HG03139 (cell line): ENCODE data around the gene FRMD4B.

Experiments used
- ATAC-seq: cut with Tn5 transposase; IDR thresholded peaks from one replicate; pipeline ENCODE4 v1.9.1; 2021; ENCODE audit not compliant: unreplicated experiment

FRMD4B gene

DNA sequence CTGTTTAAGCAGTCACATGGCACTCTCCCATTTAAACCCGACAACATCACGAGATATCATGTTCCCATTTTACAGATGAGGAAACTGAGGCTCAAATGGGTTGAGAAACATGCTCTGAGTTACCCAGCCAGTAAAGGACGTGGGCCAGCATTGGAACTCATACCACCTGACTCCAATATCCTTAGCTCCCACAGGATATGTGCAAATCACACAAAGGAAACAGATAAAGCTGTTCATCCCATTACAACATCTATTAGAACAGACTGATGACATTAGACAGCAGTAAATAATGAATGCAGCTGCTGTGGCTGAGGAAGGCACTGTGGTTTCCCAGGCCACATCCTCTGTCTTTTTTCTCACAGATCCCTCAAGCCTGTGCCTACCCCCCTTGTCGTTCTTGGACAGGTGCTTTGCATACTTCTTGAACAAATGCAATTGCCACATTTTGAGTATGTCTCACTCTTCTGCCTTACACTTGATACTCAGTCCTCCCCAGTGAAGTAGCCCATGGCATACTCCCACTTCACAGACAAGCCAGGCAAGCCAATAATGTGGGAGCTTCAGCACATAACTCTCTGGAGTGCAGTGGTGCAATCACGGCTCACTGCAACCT lies 17.7 kb downstream of the FRMD4B start:
- ATAC-seq: peak; percentile 99

DNA sequence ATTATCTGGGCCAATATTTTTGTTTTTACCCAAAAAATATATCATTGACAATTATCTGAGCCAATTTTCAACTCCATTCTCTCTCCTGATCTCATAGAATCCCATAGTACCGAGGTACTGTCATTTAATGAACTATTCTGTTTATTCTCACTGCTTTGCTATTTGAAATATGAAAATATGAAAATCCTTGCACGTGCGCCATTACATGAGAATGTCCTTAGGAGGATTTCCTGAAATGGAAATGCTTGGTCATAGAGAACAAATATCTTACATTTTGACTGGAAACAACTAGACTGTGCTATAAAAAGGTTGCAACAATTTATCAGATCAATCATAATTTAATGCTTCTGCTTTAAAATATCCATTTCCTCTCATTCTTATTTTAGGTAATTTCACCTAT lies 18.3 kb downstream of the FRMD4B start:
- ATAC-seq: no peak

DNA sequence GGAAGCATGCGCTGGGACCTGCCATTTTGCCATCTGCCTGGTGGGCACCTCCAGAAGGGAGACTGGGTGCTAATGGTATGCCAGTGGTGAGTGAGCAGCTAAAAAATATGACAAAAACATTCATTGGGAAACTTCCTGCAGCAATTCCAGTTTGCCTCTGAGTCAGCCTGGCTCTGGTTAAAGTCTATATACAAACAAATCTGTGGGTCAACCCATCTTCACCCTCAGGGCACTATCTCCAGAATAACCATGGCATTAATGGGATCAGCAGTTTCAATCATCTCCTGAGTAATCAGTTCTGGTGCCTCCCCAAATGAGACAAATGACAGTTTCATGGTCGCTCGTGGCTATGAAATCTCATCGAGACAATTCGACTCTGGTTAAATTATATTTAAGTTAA lies 21.5 kb downstream of the FRMD4B start:
- no peak for ATAC-seq

DNA sequence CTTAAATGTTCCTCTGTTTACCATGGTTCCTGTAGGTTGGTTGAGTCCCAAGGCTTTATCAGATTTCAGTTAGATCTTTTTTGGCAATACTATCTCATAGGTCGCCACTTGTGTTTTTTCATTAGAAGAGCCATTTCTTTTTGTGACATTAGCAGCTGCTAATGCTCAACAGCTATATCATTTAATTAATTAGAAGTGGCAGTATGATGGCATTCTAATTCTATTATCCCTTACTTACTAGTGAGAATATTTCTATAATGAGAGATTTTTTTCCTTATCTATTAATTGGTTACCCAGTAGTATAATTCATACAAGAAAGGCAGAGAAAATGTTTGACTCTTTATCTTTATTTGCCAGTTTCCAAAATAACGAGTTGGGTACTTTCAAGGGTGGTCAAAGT lies 25.2 kb downstream of the FRMD4B start:
- ATAC-seq: no peak

DNA sequence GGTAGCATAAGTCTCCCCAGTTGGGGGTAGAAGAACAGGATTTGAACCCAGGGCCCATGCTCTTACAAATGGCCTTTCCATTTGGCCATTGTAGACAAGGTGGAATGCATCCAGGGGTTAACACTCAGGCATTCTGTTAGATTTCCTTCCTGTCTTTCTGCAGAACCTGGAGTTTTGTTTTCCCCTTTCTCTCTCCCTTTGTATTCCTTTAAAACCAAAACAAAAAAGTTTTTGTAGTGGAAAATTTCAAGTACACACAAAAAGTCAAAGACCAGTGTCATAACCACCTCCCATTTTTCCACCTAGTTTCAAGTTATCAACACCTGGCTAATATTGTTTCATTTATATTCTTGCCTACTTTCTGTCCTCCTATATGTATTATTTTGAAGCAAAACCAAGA lies 26.0 kb downstream of the FRMD4B start:
- no peak for ATAC-seq

DNA sequence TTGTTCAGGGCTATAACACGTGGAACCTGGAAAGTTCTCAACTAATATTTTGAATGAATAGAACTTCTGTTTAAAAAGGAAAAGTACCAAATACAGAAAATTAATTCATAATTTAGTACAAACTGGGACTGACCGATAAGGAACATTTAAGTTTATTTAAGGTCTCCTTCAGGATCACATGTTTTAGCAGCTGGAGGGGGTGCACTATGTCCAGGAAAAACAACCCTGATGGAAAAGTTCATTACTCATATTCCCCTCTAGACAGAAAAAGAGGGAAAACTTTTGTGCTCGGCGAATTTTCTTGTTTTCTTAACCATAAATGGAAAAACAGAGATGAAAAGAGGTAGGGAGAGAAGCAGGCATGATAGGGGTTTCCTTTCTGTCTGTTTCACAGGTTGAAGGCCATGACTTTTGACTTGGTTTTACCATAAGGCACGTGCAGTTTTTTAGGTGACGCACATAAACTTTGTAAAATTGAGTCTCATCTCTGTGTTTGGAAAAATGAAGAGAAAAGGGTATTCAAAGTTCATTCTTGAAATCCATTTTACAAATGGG lies 26.5 kb downstream of the FRMD4B start:
- no peak for ATAC-seq

DNA sequence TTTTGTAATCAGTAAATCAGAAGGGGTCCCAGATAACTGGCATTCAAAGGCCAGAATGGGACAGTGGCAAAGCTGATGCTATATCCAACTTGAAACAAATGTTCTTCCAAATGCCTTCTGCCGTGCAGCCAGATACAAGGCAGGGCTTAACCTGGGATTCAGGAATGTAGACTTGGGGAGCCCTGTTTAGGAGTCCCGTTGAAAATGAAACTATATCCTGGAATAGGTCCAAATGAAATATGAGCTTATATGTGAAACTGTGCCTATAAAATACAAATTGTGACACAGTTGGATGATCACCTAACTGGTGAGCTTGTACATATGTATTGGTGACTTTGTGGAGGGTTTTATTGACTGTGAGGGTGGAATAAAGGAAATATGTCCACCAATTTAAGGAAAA lies 28.7 kb downstream of the FRMD4B start:
- no peak for ATAC-seq

DNA sequence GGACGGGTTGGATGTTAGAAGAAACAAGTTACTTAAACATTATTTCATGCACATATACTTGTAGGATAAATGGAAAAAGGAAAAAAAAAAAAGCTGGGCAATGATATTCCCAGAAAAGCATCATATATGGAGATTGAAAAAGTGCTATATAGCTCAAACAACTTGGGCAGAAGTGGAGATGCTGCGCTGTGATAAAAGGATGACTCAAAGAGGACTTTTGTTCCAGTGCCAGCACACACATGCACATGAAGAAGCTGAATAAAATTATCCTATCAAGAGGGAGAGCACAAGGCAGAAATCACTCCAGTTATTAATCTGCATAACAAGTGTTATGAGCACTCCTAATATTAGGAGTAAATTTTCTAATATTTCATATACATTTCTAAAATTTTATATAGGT lies 30.9 kb downstream of the FRMD4B start:
- ATAC-seq: no peak

DNA sequence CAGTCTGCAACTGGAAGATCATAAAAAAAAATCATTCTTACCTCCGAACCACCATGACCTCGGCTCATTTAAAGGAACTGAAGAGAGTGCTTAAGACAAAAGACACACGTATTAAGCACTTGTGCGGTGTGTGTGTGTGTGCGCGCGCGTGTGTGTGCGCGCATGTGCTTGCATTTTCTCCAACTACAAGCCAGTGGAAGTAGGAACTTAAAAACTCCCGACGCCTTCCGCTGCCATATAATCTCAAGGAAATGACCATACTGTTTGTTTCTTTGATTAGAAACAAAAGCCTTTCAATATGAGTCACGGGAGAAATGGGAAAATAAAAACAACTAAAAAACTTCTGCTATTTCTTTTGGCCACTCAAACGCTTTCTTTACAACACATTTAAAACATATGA lies 32.4 kb downstream of the FRMD4B start:
- ATAC-seq: no peak

DNA sequence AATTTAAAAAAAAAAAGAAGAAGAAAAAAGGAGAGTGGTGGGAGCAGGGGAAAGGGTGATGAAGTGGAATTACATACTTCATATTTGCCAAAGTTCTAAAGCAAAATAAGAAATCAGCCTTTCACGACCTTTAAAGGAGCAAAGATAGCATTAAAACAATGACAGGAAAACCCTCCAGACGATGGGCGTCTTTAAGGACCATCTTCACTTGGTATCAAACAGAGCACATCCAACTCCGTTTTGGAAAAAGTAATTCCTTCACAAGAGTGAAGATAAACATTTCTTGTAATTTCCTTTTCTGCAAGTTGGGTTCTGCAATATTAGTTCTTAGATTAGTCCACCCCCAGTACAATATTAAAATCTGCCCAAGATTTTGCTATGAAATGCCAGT lies 32.8 kb downstream of the FRMD4B start:
- no peak for ATAC-seq

DNA sequence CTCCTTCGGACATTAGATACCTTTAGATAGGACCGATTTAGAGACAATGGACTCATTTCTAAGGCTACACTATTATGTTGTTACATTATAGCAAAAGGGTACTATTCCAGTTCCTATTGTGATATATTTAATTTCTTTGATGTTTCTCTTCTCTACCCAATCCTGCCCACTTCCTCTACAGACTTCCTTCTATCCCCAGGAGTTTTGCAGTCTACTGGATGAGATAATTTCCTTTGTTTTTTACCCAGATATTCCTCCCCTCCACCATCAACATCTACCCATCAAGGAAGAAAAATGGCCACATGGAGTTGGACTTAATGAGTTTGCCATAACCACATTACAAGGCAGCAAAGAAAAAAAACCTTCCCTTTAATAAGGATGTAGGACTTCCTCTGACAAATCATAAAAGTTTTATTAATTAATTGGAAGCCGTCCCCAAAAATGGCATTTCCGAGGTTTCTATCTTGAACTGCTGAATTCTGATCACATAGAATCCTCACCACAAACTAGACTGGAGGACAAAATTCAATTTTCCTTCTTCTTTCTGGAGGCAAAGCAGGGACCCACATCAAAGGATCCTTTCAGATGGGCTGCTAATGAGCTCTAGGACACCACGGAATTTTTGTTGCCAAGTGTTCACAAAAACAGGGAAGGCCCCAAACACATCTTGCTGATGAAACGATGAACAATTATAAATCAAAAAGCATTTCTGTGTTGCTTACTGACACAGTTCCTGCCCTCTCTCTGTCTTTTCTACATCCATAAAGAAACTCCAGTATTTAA lies 33.4 kb downstream of the FRMD4B start:
- no peak for ATAC-seq

DNA sequence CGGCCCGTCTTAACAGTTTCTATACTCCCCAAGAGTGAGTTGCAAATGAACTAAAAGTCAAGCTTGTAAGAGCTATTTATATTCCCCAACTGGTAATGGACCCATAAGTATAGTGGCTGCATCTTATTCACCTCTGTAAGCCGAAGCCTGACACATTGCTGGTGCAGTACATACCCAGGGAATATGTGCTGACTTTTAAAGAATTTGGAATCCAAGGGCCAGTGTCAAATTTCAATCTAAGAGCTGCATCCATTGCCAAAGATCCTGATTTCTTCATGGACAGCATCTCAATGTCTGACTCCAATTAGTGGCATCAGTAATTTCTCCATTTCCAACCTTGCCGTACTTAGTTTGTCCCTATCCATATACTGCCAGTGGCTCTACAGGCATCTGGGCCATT lies 42.0 kb downstream of the FRMD4B start:
- no peak for ATAC-seq

DNA sequence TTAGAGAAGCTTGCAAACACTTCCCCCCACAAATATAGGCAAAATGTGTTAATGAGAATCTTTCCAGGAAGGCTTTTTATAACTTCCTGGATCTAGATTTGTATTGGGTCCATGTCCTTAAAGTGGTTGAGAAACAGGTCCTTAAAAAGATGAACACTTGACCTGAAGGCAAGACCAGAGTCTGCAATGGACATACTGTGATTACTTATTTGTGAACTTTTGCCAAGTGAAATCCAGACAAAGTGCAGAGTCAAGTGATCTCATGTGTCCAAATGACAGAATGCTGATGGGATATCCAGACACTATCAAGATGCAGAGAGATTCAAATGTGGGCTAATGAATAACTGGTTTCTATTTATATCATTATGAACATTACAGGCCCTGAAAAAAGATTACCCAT lies 43.8 kb downstream of the FRMD4B start:
- ATAC-seq: no peak

DNA sequence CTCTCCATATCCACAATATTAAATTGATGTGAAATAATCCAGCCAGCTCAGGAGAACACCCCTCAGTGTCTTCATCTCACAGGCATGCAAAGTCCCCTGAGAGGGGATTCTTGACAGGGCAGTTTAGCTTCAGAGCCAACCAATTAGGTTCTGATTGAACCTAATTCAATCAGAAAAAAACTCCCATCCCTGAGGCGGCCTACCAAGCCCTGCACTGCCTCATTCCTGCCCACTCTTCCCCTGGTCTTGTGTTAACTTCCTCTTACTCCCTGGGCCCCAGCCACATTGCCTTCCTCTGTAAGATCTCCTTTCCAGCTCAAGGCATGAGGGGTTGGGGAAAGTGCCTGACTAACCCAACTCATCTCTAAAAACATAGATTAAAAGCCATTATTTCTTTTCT lies 46.1 kb downstream of the FRMD4B start:
- no peak for ATAC-seq

DNA sequence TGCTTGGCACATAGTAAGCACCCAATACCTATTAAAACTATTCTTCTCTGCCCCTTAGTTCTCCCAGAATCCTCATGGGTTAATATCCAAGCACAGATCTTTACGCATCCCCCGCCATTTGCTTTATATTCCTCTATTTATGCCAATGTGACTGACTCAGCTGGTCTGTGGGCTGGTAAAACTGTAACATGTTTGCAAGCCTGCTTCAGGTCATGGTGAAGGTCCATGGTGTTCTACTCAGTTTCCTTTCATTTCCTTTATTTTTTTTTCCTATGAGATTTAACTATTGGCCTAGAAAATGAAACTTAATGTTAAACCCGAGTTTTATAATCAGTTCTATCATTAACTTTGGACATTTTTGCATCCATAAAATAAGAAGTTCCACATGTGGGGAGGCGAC lies 47.0 kb downstream of the FRMD4B start:
- no peak for ATAC-seq

DNA sequence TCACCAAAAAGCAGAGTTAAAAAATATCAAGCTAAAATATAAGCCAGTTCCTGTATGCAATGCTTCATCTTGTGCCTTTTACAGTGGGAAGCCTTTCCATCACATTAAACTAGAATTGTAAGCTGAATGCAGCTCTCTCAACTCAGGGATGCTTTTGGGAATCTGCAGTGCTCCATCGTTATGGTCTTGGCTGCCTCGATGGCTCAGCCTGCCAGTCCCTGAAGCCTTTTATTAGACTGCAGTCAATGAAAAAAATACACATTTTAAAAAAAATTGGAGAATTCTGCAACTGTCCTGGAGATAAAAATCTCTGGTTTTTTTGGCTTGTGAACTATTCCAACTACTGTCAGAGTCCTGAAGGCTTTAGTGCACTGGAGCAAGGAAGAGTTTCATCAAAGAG lies 53.0 kb downstream of the FRMD4B start:
- no peak for ATAC-seq

DNA sequence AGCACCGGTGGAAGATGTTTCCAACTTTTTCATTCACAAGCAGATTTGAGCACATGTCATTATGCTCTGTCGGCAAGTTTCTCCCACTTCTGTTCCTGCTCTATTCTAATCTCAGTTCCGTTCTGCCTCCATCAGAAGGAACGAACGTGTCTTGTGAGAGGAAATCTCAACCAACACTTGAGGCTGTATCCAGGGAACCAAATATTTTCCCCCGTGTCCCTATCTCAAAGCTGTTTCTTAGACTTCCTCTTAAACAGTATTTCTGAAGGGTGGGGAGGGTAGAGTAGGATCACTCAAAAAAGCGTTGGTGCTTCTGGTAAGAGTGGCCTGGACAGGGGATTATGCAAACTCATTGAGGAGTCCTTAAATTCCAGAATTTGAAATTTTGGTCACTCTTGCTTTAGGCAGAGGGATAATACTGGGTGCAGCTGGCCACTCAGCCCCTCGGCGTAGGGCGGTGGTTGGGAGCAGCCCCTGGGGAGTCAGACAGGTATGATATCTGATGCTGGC lies 54.9 kb downstream of the FRMD4B start:
- ATAC-seq: no peak

DNA sequence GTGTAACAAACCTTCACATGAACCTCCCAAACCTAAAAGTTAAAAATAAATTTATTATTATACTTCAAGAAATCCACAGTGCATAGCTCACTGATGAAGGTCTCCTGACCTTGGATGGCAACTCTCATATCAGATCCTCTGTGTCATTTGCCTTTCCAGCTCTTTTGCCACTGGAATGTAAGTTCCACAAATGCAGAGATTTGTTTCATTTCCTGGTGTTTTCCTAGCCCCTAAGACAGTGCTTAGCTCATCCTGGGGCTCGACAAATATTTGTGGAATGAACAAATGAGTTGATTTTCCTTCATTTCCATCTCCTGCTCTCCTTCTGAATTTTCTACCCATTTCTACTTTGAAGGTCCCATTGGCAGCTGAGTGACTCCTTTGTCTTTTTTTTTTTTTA lies 56.0 kb downstream of the FRMD4B start:
- ATAC-seq: no peak

DNA sequence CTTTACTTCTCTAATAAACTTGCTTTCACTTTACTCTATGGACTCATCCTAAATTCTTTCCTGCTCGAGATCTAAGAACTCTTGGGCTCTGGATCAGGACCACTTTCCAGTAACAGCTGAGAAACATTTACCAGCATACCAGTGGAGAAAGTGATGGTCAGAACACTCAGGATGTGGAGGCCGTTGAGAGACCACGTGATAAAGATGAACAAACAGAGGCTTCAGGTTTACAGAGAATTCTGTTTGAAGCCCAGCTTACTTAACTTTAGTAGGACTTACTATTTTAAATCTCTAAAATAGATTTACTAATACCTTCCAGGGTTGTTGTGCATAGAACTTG lies 57.0 kb downstream of the FRMD4B start:
- ATAC-seq: no peak

DNA sequence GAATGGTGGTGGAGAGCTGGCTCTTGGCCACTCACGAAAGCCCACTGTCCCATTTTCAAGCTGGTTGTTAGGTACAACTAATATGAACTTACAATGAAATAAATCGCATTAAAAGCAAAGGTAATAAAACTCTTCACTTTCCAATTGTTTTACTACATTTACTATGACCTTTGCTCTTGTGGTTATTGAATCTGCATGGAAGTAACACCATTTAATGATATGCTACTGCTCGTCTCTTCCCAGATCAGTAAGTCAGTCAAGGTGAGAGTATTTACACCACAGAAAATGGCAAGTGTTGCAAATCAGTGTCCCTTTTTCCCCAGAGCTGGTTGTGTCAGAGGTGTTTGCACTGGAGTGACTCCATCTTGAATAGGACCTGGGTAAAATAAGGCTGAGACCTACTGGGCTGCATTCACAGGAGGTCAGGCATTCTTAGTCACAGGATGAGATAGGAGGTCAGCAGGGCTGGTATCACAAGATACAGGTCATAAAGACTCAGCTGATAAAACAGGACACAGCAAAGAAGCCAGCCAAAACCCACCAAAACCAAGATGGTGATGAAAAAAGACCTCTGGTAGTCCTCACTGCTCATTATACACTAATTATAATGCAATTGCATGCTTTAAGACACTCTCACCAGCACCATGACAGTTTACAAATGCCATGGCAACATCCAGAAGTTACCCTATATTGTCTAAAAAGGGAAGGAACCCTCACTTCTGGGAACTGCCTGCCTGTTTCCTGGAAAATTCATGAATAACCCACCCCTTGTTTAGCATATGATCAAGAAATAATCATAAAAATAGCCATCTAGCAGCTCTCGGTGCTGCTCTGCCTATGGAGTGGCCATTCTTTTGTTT lies 57.6 kb downstream of the FRMD4B start:
- no peak for ATAC-seq

DNA sequence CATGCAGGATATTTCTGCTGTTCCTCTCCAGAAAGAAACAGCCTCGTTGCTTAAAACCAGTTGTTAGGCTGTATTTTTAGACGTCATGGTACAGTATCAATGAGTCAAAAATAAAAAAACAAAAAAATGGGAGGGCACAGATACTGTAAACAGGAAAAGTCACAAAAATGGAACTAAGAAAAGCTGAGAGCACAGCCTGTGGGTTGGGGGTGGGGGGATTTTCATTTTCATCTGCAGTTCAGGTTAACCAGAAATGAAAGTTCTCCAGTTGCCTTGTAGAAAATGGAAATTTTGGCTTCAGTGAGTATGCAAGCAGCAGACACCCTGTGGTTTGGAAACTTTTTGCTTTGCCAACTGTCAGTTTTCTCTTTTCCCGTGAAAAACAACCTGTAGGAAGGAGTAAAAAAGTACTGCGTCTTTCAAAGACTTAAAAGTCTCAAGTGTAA lies 59.0 kb downstream of the FRMD4B start:
- peak; percentile 67 for ATAC-seq

DNA sequence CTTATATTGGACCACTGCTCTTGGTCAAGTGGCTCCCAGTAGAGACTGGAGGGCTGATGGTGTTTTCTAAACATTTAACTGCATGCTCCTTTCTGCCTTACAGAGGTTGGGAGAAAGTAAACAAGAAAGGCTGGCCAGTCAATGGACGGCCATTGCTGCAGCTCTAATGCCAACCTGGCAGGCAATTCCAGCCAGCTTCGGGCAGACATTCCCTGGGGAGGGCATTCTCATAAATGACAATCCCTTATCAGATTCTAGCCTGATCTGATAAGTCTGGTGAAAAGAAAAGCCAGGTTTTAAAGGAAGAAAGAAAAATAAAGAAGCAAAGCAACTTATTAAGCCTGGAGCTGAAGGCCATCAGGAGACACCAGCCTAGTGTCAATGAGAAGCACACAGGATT lies 60.7 kb downstream of the FRMD4B start:
- no peak for ATAC-seq
